HS-27A (cell line): ENCODE data around the gene TPST1.

ENCODE experiments used
- DNase-seq: peaks from one replicate; pipeline ENCODE4 v3.0.0-alpha.2; 2012; ENCODE audit warnings: low read depth, missing footprints

Gene TPST1

DNA sequence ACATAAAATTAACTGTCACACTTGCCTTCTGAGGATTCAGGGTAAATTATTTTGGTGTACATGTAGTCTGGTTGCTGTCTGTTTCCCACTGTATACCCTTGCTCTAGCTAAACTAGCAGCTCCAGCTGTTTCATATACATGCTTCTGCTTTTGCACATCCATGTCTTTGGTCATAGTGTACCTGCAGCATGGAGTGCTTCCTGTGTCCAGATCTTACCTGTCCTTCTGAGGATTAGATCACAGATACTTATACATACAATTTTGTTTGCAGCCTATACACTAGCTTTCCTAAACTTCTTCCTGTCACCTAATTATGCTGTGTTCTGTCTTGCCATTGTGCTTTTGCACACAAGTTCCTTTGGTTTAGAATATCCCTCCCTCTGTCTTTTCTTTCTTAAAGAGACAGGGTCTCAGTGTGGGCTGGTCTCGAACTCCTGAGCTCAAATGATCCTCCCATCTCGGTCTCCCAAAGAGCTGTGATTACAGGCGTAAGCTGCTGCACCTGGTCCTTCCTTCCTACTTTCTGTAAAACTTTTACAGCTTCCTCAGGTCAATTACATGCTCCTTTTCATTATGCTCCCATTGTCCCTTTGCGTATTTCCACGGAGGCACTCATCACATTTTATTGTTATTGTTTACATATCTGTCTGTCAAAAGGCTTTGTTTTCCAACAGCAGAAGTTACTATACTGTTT lies 33.8 kb downstream of the TPST1 start:
- DNase-seq: no peak

DNA sequence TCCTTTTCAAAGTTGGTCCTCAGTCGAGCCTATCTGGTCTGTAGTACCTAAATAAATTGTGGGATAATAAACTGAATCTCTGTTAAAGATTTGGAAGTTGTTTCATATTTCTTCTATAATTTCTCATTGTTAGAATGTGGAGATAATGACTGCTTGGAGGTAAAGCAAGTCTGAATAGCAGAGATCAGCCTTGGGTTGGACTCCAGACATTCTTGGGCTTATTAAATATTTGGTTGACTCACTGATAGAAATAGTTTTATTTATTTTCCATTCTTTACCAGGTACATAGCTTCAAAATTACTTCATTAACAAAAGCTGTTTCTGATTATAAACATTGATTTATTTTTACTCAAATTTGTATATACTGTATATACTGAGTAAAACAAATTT lies 34.3 kb downstream of the TPST1 start:
- DNase-seq: no peak

DNA sequence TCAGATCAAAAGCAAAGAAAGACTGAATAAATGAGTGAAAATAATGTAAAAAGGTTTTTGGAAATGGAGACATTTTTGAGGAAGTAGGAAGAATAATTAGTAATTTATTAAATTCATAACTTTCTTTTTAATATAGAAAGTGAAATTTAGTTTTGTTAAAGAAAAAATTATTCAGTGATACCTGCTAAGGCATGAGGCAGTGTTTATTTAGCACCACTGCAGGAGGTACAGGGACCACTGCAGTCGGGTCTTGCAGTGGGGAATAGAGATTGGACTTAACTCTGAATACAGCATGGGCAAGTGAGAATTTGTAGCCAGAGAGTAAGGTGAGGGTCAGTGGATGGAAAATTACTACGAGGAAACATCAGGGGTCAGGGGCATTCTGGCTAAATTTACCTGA lies 39.9 kb downstream of the TPST1 start:
- no peak for DNase-seq

DNA sequence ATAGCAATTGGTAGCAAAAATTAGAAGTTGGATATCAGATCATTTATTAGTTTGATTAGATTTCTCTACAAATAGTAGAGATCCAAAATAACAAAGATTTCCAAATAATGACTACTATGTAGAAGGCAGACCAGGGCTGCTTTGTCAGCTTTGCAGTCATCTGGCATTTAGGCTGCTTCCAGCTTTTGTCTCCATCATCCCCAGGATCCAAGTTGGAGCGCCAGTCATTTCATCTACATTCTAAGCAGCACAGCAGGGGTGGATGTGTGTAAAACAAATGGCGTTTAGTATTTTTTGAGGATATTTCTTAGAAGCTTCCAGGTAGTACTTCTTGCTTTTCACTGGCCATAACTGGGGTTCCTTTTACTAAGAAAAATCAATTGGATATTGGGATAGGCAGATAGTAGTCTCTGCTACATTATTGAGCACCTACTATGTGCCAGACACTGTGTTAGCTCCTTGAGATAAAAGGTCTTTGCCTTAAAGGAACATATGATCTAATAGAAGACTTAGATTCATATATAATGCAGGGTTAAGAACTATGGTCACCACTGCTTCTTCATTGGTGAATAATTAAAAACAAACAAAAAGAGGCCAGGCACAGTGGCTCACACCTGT lies 41.5 kb downstream of the TPST1 start:
- no peak for DNase-seq

DNA sequence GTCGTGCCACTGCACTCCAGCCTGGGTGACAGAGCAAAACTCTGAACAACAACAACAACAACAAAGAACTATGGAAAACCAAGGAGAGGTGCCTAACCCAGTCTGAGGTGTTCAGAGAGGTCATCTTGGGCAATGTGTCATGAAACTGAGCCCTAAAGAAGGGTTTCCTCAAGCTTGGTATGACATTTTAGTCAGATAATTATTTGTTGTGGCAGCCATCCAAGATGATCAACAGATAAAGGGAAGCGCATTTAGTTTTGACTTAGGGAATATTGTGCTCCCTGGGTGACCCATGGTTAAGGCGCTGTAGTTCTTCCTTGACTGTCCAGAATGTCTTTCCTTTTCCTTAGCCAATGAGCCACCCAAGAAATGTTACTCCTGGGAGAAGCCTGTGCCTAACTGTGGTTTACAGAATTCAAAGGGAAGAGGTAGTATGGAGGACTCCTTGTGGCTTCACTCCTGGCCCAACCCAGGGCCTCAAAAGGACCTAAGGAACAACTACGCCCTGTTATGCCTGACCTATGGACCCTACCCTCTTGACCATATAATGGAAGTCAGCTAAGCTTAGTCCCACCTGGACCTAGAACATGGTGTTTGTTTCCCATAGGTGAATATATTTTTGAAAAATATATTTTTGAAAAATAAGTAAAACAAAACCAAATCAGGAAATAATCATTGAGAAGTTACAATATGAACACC lies 42.4 kb downstream of the TPST1 start:
- no peak for DNase-seq

DNA sequence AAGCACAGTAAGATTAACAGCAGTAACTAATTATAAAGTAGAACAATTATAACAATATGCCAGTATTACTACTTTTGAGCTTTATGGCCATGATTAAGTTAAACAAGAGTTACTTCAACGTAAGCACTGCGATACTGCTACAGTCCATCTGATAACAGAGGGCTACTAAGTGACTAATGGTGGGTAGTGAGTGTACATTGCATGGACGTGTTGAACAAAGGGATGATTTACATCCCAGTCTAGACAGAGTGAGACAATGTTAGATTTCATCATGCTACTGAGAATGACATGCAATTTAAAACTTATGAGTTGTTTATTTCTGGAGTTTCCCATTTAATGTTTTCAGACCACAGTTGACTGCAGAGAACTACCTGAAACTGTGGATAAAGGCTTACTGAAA lies 45.6 kb downstream of the TPST1 start:
- no peak for DNase-seq

DNA sequence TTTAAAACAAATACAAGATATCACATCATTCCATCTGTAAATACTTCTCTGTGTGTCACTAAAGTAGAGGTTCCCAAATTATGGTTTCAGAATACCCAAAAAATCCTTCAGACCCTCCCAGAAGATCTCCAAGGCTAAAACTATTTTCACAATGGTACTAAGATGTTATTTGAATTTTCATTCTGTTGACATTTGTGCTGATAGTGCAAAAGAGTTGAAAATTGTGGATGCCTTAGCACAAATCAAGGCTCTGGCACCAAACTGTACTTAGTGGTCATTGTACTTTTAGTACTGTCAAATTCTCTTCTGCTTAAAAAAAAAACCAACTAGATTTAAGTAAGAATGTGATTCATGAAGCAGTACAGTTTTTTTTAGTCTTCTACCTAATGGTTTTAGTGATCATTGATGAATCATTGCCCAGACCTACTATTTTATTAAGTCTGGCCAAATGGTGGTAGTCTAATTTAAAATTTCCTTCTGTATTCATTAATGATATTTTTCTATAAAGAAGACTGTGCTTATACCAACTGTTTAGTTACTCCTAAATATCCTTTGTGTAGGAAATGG lies 50.5 kb downstream of the TPST1 start:
- no peak for DNase-seq

DNA sequence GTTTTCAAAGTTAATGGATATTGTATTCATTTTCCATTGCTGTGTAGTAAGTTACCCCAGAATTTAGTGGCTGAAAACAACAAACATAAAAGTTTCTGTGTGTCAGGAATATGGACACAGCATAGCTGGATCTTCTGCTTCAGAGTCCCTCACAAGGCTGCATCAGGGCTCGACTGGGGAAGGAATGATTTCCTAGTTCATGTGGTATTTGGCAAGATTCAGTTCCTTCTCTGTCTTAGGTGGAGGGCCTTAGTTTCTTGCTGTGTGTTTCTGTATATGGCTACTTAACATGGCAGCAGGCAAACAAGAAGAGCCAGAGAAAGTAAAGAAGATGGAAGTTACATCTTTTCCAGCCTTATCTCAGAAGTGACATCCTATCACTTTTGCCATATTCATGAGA lies 51.1 kb downstream of the TPST1 start:
- no peak for DNase-seq

DNA sequence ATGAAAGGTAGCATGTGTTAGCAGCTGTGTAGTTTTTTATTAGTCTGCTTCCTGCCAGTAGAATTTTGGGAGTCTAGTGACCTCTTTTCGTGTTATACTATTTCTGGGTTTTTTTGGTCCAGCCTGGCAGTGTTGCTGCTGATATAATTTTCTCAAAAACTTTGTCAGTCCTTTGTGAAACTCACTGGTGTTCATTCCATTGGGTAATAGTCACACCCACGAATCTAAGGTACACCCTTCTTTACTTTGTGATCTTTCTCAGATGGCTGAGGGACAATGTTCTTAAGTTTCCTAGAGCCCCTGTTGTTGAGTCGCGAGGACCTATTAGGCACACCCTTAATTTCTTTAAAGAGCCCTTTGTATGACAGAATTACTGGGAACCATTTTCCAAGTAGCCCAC lies 52.3 kb downstream of the TPST1 start:
- DNase-seq: no peak

DNA sequence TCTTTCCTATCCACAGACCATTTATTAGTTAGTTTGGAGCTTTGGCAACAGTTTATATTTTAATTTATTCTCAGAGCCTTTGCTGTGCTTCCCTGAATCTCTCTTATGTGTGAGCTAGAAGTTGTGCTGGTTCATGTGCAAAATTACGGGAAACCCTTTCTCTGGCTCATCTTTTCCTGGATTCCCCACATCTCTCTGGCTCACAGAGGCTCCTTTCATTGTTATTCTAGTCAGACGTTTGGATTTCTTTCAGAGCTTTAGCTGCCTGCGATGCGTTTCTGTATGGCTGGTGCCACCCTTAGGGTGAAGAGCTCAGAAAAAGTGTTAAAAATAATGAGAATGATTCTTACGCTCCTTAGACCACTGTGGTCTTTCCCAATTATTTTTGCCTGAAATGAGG lies 53.3 kb downstream of the TPST1 start:
- DNase-seq: no peak

DNA sequence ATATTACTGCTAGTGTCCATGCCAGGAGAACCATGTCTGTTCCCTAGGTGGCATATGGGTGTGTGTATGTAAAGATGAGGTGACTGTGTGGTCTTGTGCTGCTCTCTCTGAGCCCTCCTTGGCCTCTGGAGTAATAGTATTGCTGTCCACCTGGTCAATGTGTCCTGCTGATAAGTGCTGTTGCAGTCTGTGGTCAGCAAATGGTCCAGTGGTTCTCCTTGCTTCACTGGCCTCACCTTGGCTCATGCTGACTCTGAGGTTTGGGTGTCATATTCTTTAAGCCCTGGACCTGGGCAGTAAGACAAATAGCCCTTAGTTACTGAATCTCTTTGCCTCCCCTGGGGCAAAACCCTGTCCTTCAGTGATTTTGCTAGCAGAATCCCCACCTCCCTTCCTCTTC lies 56.8 kb downstream of the TPST1 start:
- DNase-seq: no peak

DNA sequence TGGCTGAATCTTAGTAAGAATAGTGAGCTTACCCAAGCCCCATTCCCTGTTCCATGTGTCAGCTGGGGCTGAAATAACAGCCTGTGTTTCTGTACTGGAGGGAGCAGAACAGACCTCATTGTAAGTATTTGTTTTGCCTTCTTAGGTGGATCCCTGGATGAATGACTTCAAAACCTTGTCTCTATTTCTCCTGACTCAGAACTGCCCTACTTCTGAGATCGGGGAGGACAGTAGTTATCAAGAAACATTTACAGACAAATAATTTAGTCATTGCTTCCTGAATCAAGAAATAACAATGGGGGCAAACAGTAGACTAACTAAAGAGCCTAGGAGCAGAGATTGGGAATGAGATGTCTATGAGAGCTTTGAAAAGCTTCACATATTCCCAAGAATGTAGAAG lies 58.8 kb downstream of the TPST1 start:
- no peak for DNase-seq

DNA sequence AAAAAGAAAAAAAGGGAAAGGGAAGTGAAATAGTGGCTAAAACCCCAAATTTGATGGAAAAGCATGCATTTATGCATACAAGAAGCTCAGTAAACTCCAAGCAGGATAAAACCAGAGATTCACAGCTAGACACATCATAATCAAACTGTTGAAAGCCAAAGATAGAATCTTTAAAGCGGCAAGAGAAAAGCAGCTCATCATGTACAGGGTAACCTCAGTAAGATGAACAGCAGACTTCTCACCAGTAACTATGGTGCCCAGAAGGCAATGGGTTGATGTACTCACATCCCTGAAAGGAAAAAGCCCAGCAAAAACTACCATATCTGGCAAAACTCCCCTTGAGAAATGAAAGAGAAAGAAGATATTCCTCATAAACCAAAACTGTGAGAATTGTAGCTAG lies 60.4 kb downstream of the TPST1 start:
- DNase-seq: no peak

DNA sequence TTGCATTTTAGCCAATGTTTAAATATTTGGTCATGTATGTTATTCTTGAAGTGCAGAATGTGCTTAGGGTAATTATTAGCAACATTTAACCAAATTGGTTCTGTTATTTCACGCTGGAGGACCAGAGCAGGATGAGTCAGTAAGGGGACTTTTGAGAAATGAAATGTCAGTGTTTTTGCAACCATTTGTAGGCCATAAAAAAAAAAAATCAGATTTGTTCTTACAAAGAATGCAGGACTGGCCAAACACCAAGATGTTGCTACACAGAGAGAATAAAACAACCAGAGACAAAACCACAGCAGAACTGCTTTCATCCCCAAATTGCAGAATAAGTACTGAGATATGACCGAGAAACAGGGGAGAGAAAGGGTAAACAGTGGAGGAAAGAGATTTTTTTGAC lies 62.1 kb downstream of the TPST1 start:
- no peak for DNase-seq

DNA sequence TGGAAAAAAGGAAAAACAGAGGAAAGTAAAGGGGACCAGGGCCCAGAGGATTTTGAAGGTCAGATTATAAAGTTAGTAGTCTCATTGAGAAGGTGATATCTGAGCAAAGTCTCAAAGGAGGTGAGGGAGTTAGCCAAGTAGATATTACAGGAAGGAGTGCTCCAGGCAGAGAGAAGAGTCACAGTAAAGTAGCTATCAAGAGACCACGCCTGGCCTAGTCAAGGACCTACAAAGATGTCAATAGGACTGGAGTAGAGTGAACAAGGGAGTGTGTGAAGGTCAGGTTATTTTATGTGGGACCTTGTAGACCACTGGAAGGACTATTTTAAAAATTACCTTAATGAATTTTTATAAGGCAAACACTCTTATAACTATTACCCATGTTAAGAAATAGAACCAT lies 64.8 kb downstream of the TPST1 start:
- DNase-seq: no peak

DNA sequence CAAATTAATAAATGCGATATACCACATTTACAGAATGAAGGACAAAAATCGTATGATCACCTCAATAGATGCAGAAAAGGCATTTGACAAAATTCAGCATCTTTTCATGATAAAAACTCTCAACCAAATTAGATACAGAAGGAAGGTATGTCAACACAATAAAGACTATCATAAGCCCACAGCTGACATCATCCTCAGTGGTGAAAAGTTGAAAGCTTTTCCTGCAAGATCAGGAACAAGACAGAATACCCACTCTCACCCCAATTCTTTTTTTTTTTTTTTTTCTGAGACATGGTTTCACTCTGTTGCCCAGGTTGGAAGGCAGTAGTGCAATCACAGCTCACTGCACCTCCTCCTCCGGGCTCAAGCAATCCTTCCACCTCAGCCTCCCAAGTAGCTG lies 67.2 kb downstream of the TPST1 start:
- no peak for DNase-seq

DNA sequence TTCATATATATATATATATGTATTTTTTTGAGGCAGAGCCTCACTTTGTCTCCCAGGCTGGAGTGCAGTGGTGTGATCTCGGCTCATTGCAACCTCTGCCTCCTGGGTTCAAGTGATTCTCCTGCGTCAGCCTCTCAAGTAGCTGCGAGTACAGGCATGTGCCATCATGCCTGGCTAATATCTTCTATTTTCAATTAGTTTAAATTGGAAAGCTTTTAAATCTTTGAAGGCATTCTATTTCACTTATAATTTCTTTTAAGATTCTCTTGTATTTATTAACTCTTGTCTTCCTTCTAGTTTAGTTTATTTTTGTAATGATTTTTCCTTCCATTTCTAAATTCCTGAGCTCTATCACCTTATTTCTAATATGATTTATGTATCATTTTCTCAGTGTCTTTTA lies 71.2 kb downstream of the TPST1 start:
- DNase-seq: no peak

DNA sequence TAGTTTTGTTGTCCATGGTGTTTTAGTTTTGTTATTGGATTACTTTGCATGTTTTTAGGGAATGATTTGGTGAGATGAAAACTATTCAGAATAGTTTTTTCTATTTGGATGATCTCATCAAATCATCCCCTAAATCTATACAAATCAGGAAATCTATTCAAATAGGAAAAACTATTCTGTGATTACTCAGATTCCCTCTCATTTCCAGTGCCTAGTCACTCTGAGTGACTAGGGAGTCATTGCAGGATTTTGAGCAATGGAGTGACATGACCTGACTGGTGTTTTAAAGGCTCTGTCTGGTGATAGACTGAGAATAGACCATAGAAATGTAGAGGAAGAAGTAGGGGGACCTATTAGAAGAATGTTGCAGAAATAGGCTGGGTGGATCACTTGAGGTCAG lies 72.4 kb downstream of the TPST1 start:
- DNase-seq: no peak

DNA sequence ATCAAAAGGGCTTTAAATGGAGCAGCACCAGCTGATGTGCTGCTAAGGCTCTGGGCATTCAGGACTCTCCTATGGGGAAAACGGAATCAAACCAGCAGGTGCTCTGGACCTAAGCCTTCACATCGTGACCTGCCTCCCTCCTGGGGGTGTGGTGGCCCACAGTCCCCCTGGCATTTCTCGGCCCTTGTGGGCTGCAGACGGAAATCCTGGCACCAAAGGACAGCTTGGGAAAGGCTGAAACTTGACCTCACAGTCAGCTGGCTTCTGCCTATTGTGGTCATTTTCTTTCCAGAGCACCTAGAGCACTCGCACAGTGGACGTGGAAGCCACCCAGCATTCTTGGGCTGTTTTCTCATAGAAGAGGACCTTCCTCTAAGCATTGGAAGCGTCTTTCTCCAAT lies 74.8 kb downstream of the TPST1 start:
- DNase-seq: no peak

DNA sequence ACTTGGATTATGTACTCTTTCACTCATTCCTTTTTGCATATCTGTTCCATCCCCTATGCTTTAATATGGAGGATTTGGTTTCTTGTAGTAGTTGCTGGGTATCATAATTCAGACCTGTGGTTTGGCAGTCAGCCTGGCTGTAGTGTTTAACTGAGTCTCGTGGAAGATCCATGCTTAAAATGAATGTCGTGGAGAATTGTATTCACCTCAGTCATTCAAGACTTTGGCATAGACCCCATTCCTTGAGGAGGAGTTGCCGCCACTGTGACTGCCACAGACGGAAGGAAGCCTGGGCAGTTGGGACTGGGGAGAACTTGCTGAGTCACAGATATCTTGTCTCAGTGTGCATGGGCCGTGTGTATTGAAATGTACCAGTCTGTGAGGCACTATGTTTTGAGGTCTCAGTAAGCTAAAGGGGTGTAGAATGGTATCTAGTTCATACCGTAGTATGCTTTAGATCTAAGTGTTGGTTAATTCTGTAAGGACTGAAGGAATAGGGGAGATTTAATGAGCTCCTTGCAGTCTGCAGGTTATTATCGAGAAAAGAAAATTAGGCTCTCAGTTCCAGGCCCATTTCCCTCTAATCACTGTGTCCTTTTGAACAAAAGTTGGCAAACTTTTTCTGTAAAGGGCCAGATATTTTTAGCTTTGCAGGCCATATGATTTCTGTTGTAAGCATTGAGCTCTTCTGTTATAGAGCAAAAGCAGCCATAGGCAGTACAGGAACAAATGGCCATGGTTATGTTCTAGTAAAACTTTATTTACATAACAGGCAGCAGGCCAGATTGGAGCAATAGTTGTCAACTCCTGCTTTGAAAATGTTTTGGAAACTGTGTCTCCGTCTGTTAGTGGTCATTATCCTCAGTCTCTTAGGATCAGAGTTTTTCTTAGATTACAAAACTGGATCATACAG lies 76.8 kb downstream of the TPST1 start:
- peak; percentile 89 for DNase-seq

DNA sequence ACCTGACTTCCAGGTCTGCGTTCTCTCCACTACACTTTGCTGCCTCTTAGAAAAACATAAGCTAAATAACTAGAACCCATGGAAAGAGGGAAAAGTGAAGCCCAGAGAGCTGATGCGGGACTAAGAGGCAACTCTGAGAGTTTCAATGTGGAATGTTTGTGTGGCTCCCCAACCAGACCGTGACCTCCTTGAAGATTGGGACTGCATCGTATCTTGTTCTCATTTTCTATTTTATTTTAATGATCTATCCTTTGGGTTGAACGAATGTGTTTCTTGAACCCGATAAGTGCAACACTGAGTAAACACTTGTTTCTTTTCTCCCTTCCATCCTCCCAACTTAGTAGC lies 77.4 kb downstream of the TPST1 start:
- no peak for DNase-seq
